GM18508 (cell line): ENCODE results near the gene SLC22A14.
"Not testable (repeated sequence)": the region's sequence is repeated elsewhere in the genome, so short reads cannot be mapped to it uniquely, and the experiment has no call there.

Experiments used
- ATAC-seq: cut with Tn5 transposase; IDR thresholded peaks from one replicate; pipeline ENCODE4 v1.9.1; 2021; ENCODE audit warnings: moderate number of reproducible peaks; ENCODE audit not compliant: insufficient read depth, unreplicated experiment

SLC22A14 gene, protein sequence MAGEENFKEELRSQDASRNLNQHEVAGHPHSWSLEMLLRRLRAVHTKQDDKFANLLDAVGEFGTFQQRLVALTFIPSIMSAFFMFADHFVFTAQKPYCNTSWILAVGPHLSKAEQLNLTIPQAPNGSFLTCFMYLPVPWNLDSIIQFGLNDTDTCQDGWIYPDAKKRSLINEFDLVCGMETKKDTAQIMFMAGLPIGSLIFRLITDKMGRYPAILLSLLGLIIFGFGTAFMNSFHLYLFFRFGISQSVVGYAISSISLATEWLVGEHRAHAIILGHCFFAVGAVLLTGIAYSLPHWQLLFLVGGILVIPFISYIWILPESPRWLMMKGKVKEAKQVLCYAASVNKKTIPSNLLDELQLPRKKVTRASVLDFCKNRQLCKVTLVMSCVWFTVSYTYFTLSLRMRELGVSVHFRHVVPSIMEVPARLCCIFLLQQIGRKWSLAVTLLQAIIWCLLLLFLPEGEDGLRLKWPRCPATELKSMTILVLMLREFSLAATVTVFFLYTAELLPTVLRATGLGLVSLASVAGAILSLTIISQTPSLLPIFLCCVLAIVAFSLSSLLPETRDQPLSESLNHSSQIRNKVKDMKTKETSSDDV

GRCh38 chr3:38281895-38282686 is at the start of gene SLC22A14:
TSS of gene SLC22A14 (plus strand) at chr3:38282294. CDS start at chr3:38306027, 23,733 bp downstream.
- ATAC-seq = no peak

DNA sequence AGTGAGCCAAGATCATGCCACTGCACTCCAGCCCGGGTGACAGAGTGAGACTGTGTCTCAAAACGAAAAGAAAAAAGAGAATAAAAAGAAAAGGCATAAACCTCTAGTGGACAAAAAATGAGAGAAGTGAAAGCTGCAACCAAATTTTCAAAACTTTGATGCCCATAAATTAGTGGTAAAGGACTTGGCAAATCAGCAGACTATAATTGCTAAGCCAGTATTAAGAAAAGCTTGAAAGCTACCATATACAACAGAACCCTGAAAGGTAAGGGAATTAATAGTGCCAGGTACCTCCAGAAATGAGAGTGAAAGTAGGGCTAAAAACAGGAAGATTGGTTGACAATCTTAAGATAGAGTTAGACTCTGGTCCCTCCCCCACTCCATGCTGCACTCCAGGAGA is 49.4 kb upstream of the SLC22A14 start:
- ATAC-seq = no peak

DNA sequence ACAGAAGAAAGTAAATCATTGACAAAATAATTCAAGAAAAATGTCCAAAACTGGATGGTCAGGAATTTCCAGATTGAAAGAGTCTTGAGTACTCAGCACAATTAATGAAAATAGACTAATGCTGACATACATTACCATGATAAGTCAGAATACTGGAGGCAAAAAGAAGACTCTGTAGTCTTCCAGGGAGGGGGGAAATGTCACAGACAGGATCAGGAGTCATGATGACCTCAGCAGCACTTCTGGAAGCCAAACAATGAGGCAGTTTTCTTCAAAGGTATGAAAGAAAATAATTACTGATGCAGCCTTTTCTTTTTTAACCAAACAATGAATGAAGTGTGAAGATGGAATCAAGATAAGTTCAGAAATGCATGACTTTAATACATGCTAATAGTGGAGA is 46.6 kb upstream of the SLC22A14 start:
- no peak for ATAC-seq

DNA sequence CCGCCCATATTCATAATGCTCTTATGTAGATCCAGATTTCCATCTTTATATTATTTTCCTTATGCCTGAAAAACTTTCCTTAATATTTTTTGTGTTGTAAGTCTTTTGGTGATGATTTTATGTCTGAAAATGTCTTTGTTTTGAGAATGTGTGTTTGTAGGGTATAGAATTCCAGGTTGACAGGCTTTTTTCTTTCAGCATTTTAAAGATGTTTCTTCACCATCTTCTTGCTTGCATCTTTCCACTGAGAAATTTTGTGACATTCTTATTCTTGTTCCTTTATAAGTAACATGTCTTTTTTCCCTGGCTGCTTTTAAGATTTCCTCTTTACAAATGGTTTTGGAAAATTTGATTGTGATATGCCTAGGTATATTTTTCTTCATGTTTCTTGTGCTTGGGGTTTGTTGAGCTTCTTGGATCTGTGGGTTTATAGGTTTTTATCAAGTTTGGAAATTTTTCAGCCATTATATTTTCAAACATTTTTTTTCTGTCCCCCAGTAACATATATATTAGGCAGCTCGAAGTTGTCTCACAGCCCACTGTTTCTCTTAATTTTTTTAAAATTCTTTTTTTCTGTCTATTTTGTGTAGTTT is 43.6 kb upstream of the SLC22A14 start:
- ATAC-seq = no peak

- not testable (repeated sequence) for ATAC-seq
Measured at GRCh38 chr3:38242812-38243211, 39.3 kb upstream of the SLC22A14 start.

DNA sequence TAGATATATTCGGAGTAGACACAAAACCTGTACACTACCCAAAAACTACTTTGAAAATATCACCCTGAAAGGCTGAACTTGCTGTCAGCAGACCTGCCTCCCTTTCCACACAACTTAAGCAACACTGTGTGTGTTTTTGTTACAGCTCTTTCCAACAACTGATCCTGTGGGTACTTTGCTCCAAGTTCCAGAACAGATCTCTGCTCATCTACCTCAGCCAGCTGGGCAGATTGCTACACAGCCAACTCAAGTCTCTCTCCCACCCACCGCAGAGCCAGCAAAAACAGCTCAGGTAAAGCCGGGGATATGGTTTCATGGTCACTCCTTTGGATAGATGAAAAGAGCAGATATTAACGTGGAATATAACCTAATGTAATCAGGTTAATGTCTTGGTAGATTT is 36.2 kb upstream of the SLC22A14 start:
- no peak for ATAC-seq

DNA sequence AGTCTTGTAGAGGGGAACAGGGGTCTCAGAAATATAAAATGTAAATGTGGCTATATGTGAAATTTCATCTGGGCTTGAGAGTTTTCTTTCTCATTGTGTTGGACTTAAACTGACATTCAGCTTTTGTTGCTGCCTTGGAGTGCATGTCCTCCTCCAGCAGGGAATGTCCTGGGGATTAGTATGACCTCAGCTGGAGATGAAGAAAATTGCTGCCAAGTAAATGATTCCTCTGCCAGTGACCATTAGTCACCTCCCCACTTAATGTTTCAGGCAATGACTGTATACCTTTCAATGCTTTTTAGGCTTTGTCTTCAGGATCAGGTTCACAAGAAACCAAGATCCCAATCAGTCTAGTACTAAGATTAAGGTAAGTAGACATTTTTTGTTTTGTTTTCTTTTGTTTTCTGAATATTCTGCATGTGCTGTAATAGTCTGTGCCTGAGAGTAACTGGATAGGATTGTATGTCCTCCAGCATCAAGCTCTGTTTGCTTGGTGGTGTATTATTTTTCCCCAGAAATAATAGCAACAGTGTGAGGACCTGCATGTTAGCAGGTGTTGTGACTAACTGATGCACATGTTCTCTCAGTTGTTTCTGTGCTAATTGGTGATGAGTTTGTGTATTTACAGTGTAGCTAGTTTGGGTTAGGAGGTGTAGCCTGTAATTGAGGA is 34.6 kb upstream of the SLC22A14 start:
- ATAC-seq = no peak

DNA sequence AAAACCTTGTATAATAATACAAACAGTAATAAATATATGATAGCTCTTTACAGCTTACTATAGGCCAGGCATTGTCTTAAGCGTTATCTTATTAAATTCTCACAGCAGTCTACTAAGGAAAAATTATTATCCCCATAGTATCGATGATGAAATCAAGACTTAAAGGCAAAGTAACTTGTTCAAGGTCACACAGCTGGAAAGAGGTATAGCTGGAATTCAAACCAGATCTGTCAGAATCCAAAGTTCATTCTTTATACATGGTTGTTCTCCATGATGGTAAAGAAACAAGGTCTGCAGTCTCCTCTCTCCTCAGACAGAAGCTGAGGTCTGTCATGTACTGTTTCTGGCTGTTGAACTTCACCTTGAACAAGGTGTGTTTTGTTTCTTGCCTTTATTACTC is 31.9 kb upstream of the SLC22A14 start:
- no peak for ATAC-seq

- ATAC-seq = no peak
Measured at GRCh38 chr3:38251197-38251596, 30.9 kb upstream of the SLC22A14 start.

- no peak for ATAC-seq
Measured at GRCh38 chr3:38253704-38254103, 28.4 kb upstream of the SLC22A14 start.

DNA sequence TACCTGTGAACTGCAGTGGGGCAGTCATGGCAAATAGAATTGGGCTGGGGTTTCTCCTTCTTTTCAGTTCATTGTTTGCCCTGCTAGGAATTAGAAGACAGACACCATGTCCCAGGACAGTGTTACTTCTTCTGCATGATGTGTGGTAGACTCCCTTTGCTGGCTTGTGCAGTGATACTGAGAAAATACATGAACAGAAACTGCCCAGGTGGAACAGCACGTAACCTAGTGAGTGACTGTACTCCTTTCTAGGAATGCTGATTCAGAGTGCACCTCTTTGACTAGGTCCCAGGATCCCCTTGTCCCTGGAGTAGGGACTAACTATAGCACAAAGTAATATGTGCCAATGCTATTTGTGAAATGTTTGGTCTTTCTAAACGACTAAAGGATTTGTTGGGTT is 27.2 kb upstream of the SLC22A14 start:
- ATAC-seq = no peak

DNA sequence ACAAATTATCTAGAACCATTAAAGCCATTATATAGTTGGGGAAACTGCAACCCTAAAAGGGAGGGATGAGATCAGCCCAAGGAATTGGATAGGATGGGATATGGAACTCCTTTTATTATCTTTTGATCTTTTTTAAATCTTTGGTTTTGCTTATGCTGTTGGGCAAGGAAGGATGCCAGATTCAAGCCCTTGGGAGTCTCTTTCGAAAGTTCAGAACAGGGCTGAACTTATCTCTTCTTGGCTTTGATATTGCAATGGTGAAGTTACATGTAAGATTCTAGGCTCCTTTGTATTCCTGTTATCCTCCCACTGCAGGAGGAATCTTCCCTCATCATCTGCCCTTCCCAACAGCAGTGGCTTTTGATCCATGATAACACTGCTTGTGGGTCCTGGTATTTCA is 26.5 kb upstream of the SLC22A14 start:
- no peak for ATAC-seq

DNA sequence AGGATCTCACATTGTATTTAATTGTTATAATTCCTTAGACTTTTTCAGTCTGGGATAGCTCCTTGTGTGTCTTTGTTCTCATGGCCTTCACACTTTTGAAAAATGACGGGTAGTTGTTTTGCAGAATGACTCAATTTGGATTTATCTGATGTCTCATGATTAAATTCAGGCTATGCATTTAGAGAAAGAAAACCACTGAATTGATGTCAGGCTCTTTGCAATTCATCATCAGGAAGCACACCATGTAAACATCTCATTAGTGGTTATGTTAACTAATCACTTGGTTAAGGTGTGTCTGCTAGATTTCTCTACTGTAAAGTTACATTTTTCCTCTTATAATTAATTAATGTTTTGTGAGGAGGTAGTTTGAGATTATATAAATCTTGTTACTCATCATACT is 24.5 kb upstream of the SLC22A14 start:
- no peak for ATAC-seq

- ATAC-seq = no peak
Measured at GRCh38 chr3:38260474-38260873, 21.6 kb upstream of the SLC22A14 start.

DNA sequence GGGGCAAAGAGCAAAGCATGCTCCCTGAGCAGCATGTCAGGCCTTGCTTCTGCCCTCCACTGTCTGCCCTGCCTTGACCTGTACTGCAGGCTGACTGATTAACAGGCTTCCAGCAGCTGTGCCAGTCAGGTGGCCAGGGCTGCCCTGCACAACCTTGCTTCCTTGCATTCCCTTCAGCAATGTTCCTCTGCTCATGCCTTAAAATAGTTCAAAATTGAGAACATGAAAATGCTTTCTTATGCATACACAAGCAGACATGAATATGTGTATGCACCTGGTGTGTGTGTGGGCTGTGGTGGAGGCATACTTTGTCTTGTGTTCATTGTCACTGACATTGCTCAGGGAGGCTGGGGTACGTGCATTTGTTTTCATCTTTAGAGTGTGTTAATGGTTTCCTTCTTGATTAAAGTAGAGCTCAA is 17.7 kb upstream of the SLC22A14 start:
- ATAC-seq = no peak

- no peak for ATAC-seq
Measured at GRCh38 chr3:38264779-38265178, 17.3 kb upstream of the SLC22A14 start.

- no peak for ATAC-seq
Measured at GRCh38 chr3:38265604-38266307, 16.3 kb upstream of the SLC22A14 start, which contains the start of gene SLC22A13. TSS of gene SLC22A13 (plus strand) at chr3:38265812. CDS start at chr3:38265861, 49 bp downstream.

- no peak for ATAC-seq
Measured at GRCh38 chr3:38266810-38267209, 15.3 kb upstream of the SLC22A14 start.

- no peak for ATAC-seq
Measured at GRCh38 chr3:38267662-38268061, 14.4 kb upstream of the SLC22A14 start.

- no peak for ATAC-seq
Measured at GRCh38 chr3:38268087-38268486, 14.0 kb upstream of the SLC22A14 start.
